Measurements from ENCODE around the gene METRN. TPM values are rescaled to one million over a fixed set of nuclear protein-coding genes. Genes with fewer than 3 reads are reported as not detected.

The METRN gene
- total RNA-seq, 1 experiment from 2014 or later, result 23.4 TPM

DNA sequence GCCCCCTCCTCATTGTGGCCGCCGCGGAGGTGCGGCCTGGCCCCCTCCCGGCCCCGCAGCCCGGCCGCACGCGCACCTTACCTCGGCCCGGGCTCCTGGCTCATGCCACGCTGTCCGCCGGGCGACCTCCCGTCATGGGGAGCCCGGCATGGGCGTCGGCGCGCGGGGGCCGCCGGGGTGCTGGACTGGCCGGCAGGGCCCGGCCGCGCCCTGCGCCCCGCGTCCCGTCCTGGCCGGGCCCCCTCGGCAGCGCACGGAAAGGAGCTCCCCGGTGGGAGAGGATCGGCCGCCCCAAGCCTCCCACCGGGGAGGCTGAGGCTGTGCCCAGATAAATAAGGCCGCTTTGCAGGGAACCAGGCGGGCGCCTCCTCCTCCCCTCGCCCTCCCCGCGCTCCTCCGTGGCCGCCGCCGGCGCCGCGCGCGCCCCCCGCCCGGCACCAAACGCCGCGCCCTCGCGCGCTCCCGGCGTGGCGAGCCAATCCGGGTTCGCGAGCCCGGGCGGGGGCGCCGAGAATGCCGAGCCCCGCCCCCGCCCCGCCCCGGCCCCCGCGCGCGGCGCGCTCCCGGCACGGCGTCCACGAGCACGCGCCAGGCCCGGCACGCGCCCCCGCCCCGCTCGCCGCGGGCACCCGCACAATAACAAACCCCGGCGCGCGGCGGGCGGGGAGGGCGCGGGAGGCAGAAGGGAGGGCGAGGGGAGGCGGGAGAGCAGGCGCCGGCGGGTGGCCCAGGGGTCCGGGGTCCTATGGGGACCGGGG lies 9.3 kb upstream of the METRN start, which contains the start of gene FBXL16:
TSS of gene FBXL16 (minus strand) at position 371 of the 758 bp plus-strand sequence. CDS start 8,396 bp downstream, outside the sequence.
- Histone ChIP-seq H3K36me3 (ENCODE audit: control insufficient read depth, insufficient read depth, low read length) (no peaks in the 10 kb centered on the region), H3K4me3 (ENCODE audit: low read depth, low read length) (peak within 1 kb of the TSS; percentile 34), H3K9me3 (no peaks in the 10 kb centered on the region), H3K4me1 (peaks cover 8% of the 10 kb centered on the region), H3K27me3 (replicated peaks; ENCODE audit: control insufficient read depth, insufficient read depth, low read length) (no peaks in the 10 kb centered on the region; the same call in none of the 2 replicates)
- intact Hi-C loops (cut with micrococcal nuclease; ENCODE audit: unreplicated experiment), result no loop called here
- H3K27me3 Mint-ChIP-seq (ENCODE audit: insufficient read depth, unreplicated experiment), result peaks cover 14% of the 10 kb centered on the region
- POLR2A ChIA-PET, result interaction anchor here (1.0 kb wide), 1 partner anchor 16 kb away, joined by 3 read pairs; no protein-coding TSS in a partner anchor
- TF ChIP-seq, protein P1, sequence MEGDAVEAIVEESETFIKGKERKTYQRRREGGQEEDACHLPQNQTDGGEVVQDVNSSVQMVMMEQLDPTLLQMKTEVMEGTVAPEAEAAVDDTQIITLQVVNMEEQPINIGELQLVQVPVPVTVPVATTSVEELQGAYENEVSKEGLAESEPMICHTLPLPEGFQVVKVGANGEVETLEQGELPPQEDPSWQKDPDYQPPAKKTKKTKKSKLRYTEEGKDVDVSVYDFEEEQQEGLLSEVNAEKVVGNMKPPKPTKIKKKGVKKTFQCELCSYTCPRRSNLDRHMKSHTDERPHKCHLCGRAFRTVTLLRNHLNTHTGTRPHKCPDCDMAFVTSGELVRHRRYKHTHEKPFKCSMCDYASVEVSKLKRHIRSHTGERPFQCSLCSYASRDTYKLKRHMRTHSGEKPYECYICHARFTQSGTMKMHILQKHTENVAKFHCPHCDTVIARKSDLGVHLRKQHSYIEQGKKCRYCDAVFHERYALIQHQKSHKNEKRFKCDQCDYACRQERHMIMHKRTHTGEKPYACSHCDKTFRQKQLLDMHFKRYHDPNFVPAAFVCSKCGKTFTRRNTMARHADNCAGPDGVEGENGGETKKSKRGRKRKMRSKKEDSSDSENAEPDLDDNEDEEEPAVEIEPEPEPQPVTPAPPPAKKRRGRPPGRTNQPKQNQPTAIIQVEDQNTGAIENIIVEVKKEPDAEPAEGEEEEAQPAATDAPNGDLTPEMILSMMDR (IDR thresholded peaks at IDR 0.05; ENCODE audit: insufficient read depth in 1 of 2, low read depth in 1 of 2, low read length in 1 of 2, severe bottlenecking in 1 of 2, unreplicated experiment in 1 of 2), result no peak
- CTCF ChIA-PET, result no interaction called here
- peak in 1 of 2 experiments; percentile 61 for DNase-seq
- H3K4me3 Mint-ChIP-seq (ENCODE audit: unreplicated experiment), result peak within 1 kb of the TSS; percentile 44
- no peaks in the 10 kb centered on the region for H3K4me1 Mint-ChIP-seq (ENCODE audit: low read depth, unreplicated experiment)
- BruUV-seq (replicated peaks), result no TSS peak
- H3K27ac Mint-ChIP-seq (ENCODE audit: unreplicated experiment), result no peak within 1 kb of the TSS
- peaks cover 6% of the 10 kb centered on the region for H3K36me3 Mint-ChIP-seq (ENCODE audit: insufficient read depth, unreplicated experiment)
- no peaks in the 10 kb centered on the region for H3K9me3 Mint-ChIP-seq (ENCODE audit: unreplicated experiment)

DNA sequence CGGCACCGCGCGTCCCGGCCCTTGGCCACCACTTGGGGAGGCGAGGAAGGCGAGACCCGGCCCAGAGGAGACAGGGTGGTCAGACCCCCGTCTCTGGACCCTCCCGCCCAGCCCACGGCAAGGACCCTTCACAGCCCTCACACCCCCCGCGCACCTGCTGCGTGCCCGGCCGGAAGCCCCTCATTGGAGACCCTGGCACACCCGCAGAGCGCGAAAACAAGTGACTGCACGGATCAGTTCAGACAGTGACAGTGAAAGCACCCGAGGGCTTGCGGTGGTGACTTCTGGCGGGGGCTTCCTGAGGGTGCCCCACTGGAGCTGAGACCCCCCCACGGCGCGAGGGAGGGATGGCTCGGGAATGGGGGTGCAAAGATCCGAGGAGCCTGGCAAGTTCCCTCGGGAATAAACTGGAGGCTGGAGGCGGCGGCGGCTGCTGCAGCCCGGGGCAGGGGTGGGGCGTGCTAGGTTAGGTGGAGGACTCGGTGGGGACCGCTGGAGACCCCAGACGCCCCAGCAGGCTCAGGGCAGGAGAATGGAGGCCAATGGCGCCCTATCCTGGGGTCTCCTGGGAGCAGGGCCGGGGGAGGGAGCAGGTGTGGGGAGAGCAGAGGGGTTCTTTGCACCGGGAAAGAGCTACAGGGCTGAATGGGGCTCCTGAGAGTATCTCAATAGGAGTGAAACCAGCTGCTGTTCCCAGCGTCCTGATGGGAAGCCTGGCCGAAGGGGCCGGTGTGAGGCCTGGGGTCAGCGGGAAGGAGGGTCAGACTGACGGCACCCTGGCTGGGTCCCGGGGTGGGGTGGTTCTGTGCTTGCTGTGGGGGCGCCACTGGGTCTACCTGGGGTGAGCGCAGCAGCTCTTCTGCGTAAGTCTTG lies 8.5 kb upstream of the METRN start:
- Histone ChIP-seq H3K4me1 (peaks cover 6% of the 10 kb centered on the region; the same call in 1 of the 2 replicates), H3K9me3 (no peaks in the 10 kb centered on the region), H3K4me3 (ENCODE audit: low read depth, low read length) (peak overlapping the region; percentile 26), H3K27me3 (replicated peaks; ENCODE audit: control insufficient read depth, insufficient read depth, low read length) (no peaks in the 10 kb centered on the region; the same call in none of the 2 replicates), H3K36me3 (ENCODE audit: control insufficient read depth, insufficient read depth, low read length) (no peaks in the 10 kb centered on the region)
- intact Hi-C loops (cut with micrococcal nuclease; ENCODE audit: unreplicated experiment), result no loop called here
- no peaks in the 10 kb centered on the region for H3K9me3 Mint-ChIP-seq (ENCODE audit: unreplicated experiment)
- TF ChIP-seq, protein P1 (IDR thresholded peaks at IDR 0.05; ENCODE audit: insufficient read depth in 1 of 2, low read depth in 1 of 2, low read length in 1 of 2, severe bottlenecking in 1 of 2, unreplicated experiment in 1 of 2), result no peak
- no peaks in the 10 kb centered on the region for H3K4me1 Mint-ChIP-seq (ENCODE audit: low read depth, unreplicated experiment)
- ChIA-PET CTCF (interaction anchor here (0.6 to 0.8 kb wide), 2 partner anchors 20 to 59 kb away, joined by 3 to 4 read pairs; partner anchors contain the start of genes CCDC78 and HAGHL), POLR2A (interaction anchor here (1.0 kb wide), 2 partner anchors 15 kb away, joined by 3 to 4 read pairs; partner anchors contain the start of gene ANTKMT)
- H3K27ac Mint-ChIP-seq (ENCODE audit: unreplicated experiment), result no peak overlapping the region
- H3K4me3 Mint-ChIP-seq (ENCODE audit: unreplicated experiment), result peak overlapping the region; percentile 11
- H3K36me3 Mint-ChIP-seq (ENCODE audit: insufficient read depth, unreplicated experiment), result peaks cover 6% of the 10 kb centered on the region
- H3K27me3 Mint-ChIP-seq (ENCODE audit: insufficient read depth, unreplicated experiment), result peaks cover 14% of the 10 kb centered on the region
- DNase-seq, result no peak
- BruUV-seq (replicated peaks), result no TSS peak

DNA sequence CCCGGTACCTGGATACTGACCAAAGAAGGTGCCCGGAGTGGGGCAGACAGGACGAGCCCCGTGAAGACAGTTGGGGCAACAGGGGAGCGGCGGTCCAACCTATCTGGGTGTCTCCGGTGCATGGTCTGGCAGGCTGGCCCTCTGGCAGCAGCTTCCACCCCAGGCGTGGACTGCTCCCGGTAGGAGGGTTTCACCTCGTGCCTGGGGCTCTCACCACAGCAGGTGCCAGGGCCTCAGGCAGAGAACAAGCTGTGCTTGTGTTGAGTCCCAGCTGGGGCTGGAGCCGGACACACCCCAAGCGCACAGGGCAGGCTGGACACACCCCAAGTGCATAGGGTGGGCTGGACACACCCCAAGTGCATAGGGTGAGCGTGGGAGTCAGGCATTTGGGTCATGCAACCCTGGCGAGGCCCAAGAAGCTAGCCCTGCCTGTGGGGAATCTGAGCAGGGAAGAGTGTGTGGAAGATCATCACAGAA lies 7.8 kb upstream of the METRN start:
- Mint-ChIP-seq H3K9me3 (ENCODE audit: unreplicated experiment) (no peaks in the 10 kb centered on the region), H3K4me3 (ENCODE audit: unreplicated experiment) (no peak overlapping the region), H3K27ac (ENCODE audit: unreplicated experiment) (no peak overlapping the region), H3K27me3 (ENCODE audit: insufficient read depth, unreplicated experiment) (peaks cover 13% of the 10 kb centered on the region), H3K36me3 (ENCODE audit: insufficient read depth, unreplicated experiment) (peaks cover 4% of the 10 kb centered on the region), H3K4me1 (ENCODE audit: low read depth, unreplicated experiment) (no peaks in the 10 kb centered on the region)
- no peak for DNase-seq
- ChIA-PET CTCF (interaction anchor here (0.6 to 0.8 kb wide), 2 partner anchors 19 to 59 kb away, joined by 3 to 4 read pairs; partner anchors contain the start of genes CCDC78 and HAGHL), POLR2A (interaction anchor here (1.0 kb wide), 1 partner anchor 14 kb away, joined by 4 read pairs; the partner anchor contains the start of gene ANTKMT)
- Histone ChIP-seq H3K4me1 (peaks cover 6% of the 10 kb centered on the region; the same call in 1 of the 2 replicates), H3K9me3 (no peaks in the 10 kb centered on the region), H3K4me3 (ENCODE audit: low read depth, low read length) (no peak overlapping the region), H3K27me3 (replicated peaks; ENCODE audit: control insufficient read depth, insufficient read depth, low read length) (no peaks in the 10 kb centered on the region; the same call in none of the 2 replicates), H3K36me3 (ENCODE audit: control insufficient read depth, insufficient read depth, low read length) (no peaks in the 10 kb centered on the region)
- BruUV-seq (replicated peaks), result no TSS peak
- TF ChIP-seq, protein P1 (IDR thresholded peaks at IDR 0.05; ENCODE audit: insufficient read depth in 1 of 2, low read depth in 1 of 2, low read length in 1 of 2, severe bottlenecking in 1 of 2, unreplicated experiment in 1 of 2), result no peak
- intact Hi-C loops (cut with micrococcal nuclease; ENCODE audit: unreplicated experiment), result no loop called here

Data from Caco-2 (cell line).